RPMI8226 (cell line): Measurements from ENCODE around the gene CARD18.
"Not testable (repeated sequence)": the region's sequence is repeated elsewhere in the genome, so short reads cannot be mapped to it uniquely, and the experiment has no call there.

ENCODE experiments used
- DNase-seq: peaks from one replicate; pipeline ENCODE4 v3.0.0-alpha.2; 2015

Gene CARD18

DNA sequence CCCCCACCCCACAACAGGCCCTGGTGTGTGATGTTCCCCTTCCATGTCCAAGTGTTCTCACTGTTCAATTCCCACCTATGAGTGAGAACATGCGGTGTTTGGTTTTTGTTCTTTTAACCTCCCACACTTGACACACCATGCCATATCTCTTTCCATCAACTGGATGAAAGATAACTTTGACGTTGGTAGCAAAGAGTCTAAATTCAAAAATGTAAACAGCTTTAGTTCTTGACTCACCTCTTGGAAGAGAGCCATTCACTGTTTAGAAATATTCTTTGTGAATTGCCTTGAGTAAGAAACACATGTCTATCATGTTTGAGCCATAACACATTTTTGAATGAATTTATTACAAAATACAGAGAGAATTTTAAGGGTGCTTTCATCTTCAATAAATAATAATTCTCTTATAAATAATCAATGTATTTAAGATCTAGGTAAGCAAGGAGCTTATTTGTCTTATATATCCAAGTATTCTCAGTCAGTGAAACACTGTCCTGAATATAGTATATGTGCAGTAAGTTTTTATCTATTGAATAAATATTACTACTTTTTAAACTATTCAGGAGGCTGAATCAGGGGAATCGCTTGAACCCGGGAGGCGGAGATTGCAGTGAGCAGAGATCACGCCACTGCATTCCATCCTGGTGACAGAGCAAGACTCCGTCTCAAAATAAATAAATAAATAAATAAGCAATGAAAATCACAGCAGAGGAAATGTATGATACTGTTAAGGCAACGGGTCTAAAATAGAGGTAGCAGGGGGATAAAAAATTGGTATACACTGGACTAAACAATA is 6.7 kb downstream of the CARD18 start:
- DNase-seq = no peak

DNA sequence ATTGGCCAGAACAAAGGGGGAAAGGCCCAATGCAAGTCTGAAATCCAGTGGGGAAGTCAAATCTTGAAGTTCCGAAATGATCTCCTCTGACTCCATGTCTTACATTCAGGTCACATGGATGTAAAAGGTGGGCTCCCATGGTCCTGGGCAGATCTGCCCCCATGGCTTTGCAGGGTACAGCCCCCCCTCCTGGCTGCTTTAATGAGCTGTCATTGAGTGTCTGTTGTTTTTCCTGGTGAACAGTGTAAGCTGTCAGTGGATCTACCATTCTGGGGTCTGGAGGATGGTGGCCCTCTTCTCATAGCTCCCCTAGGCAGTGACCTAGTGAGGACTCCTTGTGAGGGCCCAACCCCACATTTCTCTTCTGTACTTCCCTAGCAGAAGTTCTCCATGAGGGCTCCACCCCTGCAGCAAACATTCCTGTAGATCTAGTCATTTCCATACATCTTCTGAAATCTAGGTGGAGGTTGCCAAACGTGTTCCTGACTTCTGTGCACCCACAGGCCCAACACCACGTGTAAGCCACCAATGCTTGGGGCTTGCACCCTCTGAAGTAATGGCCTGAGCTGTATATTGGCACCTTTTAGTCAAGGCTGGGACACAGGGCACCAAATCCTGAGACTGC is 9.3 kb downstream of the CARD18 start:
- DNase-seq = no peak

DNA sequence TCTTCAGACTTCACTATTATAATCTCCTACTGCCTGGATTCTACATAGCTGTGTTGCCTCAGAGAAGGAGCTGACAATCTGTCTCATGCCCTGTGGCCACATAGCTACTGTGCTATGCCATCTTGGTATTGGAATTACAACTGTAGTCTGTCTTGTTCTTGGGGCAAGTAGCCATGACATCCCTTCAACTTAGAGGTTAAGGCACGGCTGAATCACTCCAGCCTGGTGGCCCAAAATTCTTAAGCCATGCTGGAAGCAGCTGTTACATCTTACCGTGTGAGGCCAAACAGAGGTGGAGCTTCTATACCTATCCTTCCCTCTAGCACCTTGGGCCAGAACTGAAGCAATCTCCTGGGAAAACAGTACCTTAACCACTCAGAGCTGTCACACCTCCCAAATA is 14.8 kb downstream of the CARD18 start:
- DNase-seq = no peak

DNA sequence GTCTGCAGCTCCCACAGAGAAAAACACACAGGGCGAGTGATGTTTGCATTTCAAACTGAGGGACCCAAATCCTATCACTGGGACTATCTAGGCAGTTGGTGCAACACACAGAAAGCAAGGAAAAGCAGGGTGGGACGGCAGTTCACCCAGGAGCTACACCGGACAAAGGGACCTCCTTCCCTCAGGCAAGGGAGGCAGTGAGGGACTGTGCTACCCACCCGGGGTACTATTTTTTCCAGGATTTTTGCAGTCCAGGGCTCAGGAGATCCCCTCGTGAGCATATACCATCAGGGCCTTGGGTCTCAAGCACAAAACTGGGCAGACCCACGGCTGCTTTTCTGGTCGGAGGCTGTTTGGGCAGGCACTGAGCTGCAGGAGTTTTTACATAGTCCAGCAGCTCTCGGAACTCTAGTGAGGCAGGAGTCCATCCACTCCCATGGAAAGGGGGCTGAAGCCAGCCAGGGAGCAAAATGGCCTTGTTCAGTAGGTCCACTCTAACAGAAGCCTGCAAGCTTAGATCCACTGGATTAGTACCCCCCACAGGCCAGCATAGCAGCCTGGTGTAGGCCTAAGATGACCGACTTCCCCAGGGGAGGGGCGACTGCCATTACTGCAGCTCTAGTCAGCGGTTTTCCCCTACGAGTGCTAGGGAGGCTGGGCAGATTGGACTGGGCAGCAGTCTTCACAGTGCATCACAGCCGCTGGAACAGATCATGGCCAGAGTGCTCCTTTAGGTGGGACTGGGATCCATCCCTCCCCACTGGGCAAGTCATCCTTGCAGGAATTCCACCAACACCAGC is 28.2 kb downstream of the CARD18 start:
- no peak for DNase-seq

DNA sequence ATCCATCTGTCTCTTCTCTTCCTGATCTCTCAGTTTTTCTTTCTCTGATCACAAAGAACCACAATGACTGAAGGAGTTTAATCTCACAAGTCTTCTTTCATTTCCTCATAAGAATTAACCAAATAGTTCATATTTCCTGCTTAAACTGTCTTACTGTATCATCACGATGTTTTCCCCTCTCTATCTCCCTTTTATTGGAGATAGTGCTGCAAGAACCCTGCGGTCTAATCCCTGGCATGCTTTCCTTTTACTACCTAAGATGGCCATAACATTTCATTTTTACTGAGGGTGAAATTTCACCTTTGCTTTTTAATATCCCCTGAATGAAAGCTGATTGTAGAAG is 28.9 kb downstream of the CARD18 start:
- no peak for DNase-seq

DNA sequence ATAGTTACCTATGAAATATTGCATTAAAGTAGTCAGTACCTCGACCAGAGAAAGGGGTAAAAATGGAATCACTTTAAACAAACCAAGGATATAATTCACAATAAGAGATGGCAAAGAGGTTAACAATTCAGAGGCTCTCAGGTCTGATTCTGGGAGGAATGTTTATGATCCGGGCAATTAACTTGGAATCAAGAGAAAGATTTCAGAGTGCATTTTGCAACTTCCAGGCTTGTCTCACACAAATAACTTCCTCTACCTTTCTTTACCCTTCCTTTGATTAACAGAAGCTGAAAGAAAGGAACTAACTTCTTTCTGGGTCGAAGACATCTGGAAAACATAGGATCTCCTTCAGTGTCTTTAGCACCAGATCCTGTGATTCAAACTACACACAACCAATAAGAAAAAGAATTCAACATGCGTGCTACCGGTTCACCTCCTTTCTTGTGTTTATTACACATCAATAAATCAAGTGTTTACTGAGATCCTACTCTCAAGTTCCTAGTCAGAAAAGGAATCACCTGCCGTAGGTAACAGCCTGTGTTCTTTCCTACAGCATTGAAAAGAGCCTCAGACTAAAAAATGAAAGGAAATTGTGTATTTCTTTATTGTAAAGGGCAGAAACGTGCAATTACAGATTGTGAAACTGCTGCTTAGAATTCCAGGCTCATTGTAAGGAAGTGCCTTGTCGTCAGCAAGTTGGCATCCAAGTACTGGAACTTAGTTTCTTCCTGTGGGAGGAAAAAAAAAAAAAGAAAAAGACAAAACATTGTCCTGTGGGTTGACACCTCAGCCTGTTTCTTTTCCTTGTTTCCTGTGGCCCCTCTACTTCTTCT is 29.5 kb downstream of the CARD18 start:
- DNase-seq = no peak

DNA sequence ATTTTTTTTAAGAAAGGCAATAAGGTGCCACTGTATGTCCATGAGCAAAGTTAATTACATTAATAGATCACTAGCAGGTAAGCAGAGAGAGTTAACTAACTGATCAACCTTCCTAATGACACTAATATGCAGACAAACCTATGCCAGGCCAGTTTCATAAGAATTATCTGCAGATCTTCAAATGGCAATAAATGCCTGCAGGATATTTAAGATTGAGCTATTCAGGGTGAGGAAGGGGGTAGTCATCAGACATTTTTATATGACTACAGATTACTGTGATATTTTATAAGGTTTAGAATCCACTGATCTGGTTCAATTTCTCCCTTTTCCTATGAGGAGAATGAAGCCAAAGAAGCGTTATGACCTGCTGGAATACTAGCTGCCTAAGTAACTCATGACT is 30.2 kb downstream of the CARD18 start:
- no peak for DNase-seq

DNA sequence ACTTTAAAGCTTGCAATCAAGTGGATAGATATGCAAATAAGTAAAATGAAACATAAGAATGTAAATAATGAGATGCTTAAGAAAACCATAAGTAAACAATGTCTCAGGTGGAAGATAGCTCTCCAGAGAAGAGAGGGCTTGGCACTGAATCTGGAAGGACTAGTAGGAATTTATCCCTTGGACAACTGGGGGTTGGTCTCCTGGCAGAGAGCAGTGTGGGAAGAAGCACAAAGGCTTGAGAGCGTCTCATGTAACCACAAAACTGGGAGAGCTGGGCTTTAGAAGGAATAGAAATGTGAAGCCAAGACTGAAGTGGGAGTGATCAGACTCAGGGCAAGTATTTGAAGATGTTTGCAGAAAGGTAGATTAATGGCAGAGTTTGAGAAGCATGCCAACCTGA is 31.3 kb downstream of the CARD18 start:
- DNase-seq = no peak

DNA sequence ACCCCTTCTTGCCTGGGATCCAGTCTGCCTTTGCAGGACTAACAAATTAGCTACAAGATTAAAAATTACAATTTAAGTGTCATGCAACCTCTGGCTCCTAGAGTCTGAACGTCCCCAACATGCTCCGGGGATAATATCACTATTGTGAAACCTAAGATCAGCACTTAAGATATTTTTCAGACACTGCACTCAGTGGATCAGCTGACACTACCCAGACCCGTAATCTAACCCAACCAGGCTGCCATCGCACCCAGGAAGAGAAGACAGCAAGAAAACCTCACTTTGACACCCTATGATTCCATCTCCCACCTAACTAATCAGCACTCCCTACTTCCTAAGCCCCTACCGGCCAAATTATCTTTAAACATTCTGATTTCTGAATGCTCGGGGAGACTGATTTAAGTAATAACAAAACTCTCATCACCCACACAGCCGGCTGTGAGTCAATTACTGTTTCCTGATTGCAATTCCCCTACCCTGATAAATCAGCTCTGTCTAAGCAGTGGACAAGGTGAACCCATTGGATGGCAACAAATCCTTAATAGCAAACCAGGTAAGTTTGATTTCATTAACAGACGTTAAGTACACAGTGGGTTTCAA is 32.2 kb downstream of the CARD18 start:
- DNase-seq = not testable (repeated sequence)

DNA sequence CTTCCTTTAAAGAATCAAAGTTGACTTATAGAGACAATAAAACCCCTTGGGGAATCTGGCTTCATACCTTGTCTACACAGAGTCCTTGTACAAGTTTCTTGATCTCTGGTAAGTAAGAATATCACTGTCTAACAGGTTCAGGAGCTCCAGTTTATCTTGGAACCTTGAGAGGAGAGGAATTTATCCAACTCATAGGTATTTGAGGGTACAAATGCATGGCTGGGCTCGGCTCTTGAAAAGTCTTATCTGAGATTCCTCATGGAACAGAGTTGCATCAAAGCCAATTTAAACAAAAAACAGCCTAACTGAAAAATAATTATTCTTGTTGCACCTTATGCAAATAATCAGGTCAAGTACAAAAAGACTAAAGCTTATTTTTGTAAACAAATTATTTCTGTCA is 33.4 kb downstream of the CARD18 start:
- DNase-seq = no peak

DNA sequence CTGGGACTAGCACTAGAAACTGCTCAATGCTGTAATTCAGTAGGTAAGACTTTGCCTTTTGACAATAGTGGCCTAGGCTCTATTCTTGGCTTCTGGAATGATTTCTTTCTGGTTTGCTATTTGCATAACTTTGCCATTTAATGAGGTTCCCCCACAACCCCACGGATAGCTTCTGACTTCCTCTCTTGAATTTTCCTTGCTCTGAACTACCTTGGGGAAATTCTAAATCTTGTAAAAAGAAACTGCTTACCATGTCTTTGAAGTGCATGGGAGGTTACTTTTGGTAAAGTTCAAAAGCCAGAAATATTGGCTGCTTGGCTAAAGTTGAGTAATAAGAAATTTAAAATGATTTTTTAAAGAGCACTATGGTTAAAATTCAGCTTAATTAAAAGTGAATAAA is 35.3 kb downstream of the CARD18 start:
- no peak for DNase-seq

DNA sequence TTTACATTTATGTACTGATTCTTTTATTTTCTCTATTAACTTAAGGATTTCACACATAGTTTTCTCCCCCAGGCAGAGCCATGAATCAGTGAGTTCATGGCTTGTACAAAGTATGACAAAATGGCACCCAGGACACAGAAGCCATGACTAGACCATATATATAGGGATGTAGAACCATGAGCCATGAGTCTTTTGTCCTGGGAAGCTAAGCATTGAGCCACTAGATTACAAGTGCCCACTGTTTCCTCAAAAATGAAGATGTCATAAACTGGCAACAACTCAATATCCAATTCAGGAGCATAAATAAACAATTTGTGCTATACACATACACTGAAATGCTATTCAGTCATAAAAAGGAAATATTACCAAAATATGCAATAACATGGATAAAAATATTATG is 36.2 kb downstream of the CARD18 start:
- DNase-seq = no peak

DNA sequence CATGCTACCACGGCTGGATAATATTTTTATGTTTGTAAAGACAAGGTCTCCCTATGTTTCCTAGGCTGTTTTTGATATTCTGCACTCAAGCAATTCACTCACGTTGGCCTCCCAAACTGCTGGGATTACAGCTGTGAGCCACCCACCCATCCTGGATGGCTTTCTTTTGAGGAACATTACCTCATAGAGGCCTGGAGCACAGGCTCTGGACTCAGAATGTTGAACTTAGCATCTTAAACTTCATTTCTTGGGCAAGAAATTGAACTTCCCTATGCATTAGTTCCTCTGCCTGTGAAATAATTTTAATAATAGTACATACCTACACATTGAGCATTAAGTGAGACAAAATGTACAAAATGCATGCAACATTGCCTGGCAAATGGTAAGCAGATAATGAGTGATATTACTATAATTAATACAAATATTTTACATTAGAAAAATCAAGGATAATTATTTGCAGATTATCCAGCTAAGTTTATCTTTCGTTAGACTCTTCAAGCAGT is 37.4 kb downstream of the CARD18 start:
- DNase-seq = not testable (repeated sequence)

DNA sequence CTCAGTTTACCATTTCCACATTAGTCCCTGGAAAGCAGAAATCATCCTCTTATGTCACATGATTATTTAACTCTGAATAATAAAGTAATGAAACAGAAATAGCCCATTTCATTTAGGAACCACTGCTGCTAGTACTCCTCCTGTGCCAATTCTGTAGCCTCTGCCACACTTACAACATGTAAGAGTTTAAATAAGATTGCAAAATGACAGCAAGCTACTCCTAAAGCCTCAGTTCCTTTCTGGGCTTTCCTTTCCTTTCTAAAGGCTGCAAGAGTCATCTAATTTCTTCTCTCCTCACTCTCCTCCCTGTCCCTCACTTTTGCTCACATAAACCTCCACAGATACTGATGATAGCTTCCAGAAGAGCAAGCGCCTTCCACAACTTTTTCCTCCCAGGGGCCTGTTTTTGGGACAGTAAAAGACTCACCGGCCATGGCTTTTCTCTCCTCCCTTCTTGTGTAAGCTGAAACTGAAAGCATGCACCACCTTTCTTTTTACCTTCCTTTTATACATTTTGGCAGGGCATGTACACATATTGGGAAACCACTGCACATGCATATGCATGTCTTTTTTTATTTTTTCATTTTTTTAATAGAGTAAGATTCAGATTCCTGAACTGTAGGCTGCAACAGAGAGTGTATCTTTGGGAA is 38.5 kb downstream of the CARD18 start:
- DNase-seq = peak; percentile 13

DNA sequence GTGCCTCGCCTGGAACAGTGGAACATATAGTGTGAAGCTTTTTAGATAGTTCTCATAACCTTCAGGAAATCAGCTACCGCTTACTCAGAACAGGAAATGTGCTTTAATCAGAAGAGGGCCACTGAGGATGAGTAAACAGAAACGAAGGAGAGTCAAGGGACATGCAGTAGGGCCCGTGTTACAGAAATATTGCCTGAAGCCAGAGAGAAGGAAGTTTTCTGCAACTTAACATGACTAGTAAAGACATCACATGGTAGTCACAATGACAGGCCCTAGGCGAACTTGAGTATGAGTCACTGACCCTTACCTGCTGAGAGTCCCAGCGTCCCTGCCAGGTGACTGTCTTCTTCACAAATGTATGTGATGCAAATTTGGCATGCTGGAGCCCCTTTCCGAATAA is 39.4 kb downstream of the CARD18 start:
- peak; percentile 9 for DNase-seq

DNA sequence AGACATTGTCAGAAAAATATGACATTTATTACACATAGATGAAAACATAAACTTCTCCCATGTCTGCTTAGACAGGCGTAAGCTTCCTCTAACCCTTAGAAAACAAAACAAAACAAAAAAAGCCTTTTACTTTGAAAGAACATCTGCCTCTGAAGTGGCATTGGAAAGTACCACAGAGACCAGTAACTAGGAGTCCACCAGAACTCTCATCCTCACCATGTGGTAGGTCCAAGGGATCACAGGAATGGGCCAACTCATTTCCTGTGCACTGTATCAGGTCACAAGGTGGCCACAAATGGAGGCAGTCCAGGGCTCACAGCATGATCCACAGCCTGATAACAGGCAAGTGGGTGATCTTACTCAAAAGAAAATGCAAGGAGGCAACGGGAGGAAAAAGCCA is 40.0 kb downstream of the CARD18 start:
- not testable (repeated sequence) for DNase-seq

DNA sequence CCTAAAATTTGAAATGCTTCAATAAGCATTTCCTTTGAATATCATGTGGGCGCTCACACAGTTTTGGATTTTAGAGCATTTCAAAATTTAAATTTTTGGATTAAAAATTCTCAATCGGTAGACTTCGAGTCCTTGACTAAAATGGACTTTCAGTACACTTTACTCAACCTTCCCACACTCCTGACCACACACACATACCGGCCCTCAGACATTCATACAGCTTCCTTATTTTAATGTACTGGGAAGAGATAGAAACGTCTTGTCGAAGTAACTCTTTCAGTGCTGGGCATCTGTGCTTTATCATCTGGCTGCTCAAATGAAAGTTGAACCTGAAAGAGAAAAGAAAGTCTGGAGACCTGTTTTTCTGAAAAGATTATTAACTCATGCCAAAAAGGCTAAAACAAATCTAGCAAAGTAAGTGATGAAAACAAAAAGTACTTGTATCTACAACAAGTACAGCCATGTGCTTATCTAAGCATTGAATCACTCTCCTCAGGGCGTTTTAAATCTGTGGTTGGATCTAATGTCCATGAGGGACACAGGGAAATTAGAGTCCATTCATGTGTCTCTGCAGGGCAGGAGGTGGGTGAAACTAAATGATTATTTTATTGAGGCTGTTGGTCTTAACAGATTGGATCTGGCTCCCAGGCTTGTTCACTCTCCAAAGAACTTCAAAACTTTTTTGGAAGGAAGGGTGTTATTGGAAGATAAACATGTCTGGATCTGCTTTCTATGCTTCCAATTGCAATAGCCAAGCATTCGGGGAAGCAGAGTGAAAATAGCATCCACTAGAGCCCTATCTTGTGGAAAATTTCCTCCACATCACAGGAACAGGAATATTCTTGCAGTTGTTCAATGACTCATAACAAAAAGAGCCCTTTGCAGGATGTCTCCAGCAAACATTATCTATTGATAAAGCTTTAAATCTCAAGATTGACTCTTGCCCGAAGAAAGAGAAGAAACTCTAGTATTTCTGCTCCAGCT is 47.0 kb downstream of the CARD18 start:
- DNase-seq = no peak
